HG02798 (cell line): ENCODE measurements around the gene NCOR2.
"Not testable (repeated sequence)": the region's sequence is repeated elsewhere in the genome, so short reads cannot be mapped to it uniquely, and the experiment has no call there.

Experiments used
- ATAC-seq: cut with Tn5 transposase; IDR thresholded peaks from one replicate; pipeline ENCODE4 v1.9.1; 2021; ENCODE audit warnings: mild to moderate bottlenecking; ENCODE audit not compliant: unreplicated experiment, poor library complexity

NCOR2 gene

GRCh38 chr12:124603100-124603541, 35.7 kb upstream of the NCOR2 start:
- ATAC-seq = no peak

DNA sequence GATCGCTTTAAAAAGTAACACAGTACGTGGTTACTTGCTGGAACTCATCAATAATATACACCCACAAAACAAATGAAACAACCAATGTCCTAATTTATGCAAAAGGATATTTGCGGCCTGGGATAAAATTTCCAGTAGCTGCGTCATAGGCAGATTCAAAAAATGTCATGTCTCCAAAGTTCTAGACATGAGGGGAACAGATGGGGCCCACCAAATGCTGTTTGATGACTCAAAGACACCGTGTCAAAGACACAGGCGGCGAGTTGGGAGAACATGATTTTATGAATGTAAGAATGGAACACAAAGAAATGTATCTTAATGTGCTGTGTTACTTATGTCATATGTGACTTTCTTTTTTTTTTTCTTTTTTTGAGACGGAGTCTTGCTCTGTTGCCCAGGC, 34.3 kb upstream of the NCOR2 start:
- ATAC-seq = no peak

DNA sequence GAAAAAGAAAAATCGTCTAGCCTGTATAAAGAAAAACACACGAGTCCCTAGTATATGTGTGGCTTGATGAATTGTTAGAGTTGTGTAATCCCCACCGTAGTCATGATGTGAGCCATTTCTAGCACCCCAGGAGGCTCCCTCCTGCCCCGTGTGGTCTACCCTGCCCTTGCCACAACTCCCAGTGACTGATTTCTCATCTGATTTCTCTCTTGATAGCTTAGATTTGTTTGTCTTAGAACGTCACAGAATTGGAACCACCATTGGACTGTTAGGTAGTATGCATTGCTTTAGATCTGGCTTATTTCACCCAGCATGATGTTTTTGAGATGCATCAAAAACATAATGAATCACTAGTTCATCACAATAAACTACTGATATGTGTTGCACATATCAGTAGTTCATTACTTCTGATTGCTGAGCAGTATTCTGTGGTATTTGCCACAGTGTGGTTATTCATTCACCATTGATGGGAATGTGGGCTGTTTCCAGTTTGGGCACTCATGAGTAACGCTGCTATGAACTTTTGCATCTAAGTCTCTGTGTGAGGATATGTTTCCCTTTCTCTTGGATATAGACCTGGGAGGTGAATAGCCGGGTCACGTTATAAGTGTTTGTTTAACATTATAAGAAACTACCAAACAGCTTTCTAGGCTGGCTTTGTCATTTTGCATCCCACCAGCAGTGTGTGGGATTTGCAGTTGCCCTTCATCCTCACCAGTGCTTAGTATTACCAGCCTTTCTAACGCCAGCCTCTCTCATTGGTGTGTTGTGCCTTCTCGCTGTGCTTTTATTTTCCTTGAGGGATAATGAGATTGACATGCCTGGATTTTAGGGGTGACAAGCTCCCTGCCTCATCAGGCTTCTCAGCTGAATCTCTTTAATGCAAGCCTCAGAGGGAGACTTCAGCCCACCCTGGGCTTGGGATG, 31.9 kb upstream of the NCOR2 start:
- no peak for ATAC-seq

DNA sequence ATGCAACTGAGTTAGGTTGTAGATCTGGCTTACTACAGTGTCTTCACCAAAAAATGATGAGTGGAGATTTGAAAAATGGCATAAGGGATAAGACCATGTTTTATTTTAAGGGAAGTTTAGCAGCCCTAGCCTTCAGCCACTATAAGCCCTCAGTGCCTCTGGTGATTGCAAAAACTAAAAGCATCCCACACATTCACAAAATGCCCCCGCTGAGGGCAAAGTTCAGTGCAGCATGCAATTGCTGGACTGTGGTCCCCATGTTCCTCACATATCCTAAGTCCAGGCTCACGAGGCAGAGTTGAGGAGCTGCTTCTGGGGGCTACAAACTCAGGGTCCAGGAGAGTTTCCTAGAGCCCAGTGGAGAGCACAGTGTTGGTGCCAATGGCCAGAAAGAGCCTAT, 29.6 kb upstream of the NCOR2 start:
- no peak for ATAC-seq

DNA sequence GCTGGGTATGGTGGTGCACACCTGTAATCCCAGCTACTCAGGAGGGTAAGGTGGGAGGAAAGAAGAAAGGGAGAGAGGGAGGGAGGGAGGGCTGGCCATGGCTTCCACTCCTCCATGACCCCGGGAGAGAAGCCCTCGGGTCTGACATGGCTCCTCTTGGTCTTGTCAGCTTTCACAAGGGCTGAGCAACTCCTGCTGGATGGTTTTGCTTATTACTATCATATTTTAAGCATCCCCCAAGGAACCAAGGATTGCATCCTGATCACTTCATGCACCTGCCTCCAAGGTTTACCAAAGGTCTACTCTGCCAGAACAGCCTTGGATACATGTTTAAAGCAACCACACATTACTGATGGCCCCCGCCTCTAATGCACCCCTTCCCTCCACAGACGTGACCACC, 28.0 kb upstream of the NCOR2 start:
- no peak for ATAC-seq

GRCh38 chr12:124594851-124595250, 27.4 kb upstream of the NCOR2 start:
- no peak for ATAC-seq

DNA sequence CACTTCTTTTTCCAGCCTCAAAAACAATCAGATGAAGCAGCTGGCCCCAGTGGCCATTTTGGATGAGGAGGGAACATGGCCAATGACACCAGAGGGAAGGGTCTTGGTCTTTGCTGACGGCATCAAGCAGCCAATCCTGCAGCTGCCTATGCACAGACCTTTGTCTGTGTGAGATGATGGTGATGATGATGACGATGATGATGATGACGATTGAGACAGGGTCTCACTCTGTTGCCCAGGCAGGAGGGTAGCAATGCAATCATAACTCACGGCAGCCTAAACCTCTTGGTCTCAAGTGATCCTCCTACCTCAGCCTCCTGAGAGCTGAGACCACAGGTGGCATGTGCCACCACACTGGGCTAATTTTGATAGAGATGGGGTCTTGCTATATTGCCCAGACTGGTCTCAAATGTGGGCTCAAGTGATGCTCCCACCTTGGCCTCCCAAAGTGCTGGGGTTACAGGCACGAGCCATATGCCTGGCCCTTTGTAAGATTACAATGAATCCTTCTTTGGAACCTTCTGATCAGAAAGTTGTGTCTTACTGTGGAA, 26.5 kb upstream of the NCOR2 start:
- ATAC-seq = no peak

- no peak for ATAC-seq
These were observed 25.8 kb upstream of the NCOR2 start for GRCh38 chr12:124593176-124593575.

- ATAC-seq = peak; percentile 58
These were observed 25.2 kb upstream of the NCOR2 start for GRCh38 chr12:124592481-124593160.

DNA sequence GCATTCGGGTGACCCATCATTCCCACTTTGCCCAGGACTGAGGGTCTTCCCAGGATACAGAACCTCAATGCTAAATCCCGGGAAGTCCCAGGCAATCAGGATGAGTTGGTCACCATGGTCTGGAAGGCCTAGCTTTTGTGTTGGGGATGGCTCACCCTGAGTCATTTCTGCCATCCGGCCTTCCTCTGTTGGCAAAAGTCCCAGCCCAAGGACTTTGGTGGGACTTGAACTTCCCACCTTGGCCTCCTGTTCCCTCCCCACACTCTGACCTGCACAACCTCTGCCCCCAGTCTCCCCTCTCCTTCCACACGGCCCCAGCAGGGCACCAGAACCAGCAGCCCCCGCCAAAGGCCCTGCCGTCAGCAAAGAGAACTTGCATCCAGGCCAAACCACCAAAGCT, 24.6 kb upstream of the NCOR2 start:
- ATAC-seq = no peak

DNA sequence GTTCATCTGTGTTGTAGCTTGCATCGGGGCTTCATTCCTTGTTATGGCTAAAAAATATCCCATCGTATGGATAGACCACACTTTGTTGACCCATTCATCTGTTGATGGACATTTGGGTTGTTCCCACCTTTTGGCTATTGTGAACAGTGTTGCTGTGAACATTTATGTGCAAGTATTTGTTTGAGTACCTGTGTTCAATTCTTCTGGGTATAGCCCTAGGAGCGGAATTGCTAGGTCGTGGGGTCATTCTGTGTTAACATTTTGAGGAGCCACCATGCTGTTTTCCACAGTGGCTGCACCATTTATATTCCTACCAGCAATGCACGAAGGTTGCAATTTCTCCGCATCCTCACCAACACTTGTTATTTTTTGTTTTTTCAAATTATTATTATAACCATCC, 23.0 kb upstream of the NCOR2 start:
- no peak for ATAC-seq

- no peak for ATAC-seq
These were observed 21.4 kb upstream of the NCOR2 start for GRCh38 chr12:124588751-124589267.

DNA sequence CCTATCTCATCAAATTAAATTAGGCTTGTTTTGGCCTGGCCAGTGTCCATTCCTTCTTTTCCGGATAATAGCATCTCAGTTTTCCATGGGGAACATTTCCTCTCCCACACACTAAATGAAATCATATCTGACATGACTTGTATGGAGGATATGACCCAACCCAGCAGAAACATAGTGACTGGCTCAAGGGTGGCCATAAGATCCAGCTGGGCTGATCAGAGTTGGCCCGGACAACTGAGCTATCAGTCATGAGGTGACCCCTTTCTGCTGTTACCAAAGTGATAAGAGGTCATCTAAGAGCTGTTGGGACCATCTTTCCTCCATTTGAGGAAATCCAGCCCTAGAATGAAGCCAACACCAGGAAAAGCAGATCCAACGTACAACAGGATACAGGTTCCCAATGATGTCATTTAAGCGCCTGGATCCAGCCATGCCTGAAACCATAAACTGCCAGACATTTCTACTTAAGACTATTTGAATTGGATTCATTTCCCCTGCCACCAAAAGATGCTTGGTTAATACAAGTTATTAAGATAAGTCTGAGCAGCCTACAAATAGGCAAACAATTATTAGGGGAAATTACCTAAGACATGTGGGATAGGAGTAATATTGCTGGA, 20.7 kb upstream of the NCOR2 start:
- ATAC-seq = no peak

DNA sequence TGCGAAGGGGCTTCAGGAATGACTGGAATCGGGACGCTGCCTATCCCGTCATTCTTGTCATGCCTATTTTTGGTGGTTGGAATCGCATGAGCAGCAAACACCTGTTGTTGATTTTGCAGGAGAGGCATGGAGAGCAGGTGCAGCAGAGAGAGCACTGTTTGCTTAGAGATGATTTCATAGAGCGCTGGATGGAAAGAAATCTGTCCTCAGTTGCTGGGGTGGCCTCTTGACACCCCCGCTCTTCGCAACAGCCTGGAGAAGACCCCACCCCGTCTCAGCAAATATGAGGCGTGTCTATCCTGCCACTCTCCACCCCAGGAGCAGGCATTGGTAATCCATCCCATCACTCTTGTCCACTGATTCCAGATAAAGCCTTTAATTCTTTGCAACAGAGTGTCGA, 19.3 kb upstream of the NCOR2 start:
- ATAC-seq = no peak

GRCh38 chr12:124584494-124584893, 17.1 kb upstream of the NCOR2 start:
- not testable (repeated sequence) for ATAC-seq

GRCh38 chr12:124583854-124584253, 16.4 kb upstream of the NCOR2 start:
- ATAC-seq = no peak

GRCh38 chr12:124582108-124582424, 14.7 kb upstream of the NCOR2 start:
- ATAC-seq = no peak

GRCh38 chr12:124581307-124582107, 14.1 kb upstream of the NCOR2 start:
- ATAC-seq = no peak

DNA sequence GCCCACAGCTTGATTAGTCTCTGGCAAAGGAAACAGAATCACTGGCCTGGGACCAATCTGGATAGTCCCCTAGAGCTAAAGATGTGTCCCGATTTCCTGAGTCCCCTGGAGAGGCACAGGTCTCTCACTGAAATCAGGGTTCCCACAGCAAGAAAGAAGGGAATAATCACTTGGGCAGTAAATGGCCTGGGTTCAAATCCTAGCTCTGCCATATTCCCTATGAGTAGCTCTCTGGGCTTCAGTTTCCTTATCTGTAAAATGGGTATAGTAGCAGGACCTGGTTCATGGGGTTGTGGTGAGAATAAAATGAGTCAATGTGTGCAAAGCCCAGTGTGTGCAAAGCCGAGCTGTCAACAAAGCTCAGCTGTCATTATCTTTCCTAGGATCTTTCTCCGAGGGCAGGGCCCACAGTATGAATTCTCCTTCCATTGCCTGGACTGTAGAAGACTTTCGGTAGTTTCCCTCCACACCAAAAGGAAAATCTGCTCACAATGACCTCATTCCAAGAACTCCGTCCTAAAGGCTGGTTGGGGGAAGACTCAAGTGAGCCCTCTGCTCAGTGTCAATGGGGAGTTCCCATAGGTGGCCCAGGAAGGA, 12.6 kb upstream of the NCOR2 start:
- no peak for ATAC-seq

DNA sequence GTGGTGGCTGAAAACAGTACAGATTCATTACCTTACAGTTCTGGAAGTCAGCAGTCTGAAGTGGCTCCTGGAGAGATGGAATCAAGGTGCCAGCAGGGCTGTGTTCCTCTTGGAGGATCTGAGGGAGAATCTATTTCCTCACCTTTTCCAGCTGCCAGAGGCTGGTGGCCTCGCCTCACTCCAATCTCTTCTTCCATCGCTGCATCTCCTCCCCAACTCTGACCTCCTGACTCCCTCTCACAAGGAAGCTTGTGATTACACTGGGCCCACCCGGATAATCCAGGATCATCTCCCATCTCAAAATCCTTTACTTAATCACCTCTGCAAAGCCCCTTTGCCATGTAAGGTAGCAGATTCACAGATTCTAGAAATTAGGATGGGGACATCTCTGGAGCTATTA, 11.4 kb upstream of the NCOR2 start:
- no peak for ATAC-seq
